Left ventricle myocardium superior (tissue), 1 donor: ENCODE results near the gene ITPRID1. TPM values are rescaled to one million over a fixed set of nuclear protein-coding genes. Genes with fewer than 3 reads are reported as not detected.

ENCODE experiments used
- ATAC-seq: fragments of 200-7000 bp; cut with Tn5 transposase; one replicate; pipeline ENCODE4 v1.9.1; 2020; ENCODE audit warnings: mild to moderate bottlenecking, moderate library complexity
- DNase-seq: peaks from one replicate; pipeline ENCODE4 v3.0.0-alpha.2; 2020
- intact Hi-C: fragments of 100-400 bp; cut with micrococcal nuclease; formaldehyde crosslinking; loops from one replicate; pipeline ENCODE4 v1.11.0; 2022
- total RNA-seq: library from RNA; stranded (reverse); fragmentation: NEBNext Ultra II Directional; extraction: Animal tissue kit (Norgen Biotek cat#: 25700); gene quantifications from one replicate; pipeline ENCODE4 v1.2.1, GENCODE V29; 2021
- donor health status: DM: no; HTN: yes; CAD: no; lungs with severe emphysema.

The ITPRID1 gene
- total RNA-seq, 1 donor from 2014 or later, result not detected

DNA sequence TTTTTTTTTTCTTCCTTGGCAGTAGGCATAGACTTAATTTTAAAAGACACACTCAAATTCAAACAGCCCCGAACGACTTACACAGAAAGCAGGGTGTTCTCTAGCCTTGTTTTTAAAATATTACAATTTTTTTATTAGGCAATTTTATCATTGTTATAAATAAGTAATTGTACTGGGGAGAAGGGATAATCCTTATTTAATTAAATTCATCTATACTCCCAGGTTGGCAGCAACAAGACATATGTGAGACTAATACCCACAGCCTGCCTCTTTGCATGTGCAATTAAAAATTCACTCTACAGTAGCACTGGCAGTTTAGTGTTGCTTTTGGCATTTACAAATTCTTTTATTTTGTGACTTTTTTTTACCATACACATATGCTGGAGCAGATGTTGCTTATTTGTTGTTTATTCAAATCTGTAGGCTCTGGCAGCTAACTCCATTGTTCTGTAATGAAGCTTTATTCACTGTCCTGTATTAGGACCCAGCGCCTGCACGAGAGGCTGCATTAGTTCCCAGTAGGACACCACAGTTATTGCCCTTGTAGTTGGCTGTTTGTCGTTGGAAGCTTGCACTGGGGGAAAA is 88.2 kb downstream of the ITPRID1 start:
- intact Hi-C loops, result no loop called here

DNA sequence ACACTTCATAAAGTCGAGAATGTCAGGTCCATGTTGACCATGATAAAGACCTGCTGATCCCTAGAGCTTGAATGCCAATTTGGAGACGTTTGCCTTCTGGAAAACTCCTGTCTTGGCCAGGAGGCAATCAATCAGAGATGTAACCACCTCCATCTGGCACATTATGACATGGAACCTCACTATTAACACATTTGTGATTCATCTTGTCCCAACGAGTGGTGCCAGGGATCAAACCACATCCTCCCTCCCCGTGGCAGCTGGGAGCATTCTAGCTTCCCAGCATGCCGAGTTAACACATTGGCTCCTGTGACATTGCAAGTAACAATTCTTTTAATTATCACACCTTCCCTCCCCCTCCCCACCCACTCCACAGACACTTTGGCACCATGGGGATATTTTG is 89.2 kb downstream of the ITPRID1 start:
- DNase-seq (no peak), ATAC-seq (no peak)
- intact Hi-C loops, result no loop called here

More for the DNA sequence above, 88.2 kb downstream of the ITPRID1 start:
- DNase-seq, result no peak
- no peak for ATAC-seq

DNA sequence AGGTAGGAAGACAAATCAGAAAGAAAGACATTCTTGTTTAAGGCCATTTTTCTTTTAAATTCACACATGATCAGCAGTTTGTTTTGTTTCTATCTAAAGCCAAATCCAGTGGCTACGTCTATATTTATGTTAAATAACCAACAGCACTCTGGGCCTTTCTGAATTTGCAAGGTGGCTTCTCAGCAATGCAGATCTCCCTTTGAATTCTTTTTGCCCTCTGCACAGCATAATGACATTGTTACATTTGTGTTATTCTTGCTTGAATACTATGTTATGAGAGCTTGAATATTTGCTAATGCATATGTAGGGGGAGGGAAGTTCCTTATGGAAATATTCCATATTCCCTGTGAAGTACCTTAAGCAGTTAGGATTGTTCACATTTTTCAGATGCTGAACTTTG is 99.7 kb downstream of the ITPRID1 start:
- DNase-seq, result no peak
- ATAC-seq, result no peak
- intact Hi-C loops, result no loop called here

DNA sequence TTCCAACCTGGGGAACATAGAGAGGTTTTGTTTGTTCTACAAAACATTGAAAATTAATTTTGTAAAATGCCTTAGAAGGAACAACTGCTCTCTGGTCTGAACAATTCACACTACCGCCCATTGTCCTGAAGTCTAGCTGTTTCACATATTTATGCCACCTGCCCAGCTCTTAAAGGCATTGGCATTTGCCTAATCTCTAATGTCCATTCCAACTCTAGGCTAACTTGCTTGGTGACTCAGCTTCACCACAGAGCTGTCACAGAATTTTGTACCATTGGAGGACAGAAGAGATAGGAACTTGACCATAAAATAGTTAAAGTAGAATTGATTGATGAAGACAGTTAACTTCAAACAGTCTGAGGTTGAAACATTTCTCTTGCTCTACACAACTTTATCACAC is 119.6 kb downstream of the ITPRID1 start:
- intact Hi-C loops, result no loop called here
- DNase-seq (no peak), ATAC-seq (no peak)

DNA sequence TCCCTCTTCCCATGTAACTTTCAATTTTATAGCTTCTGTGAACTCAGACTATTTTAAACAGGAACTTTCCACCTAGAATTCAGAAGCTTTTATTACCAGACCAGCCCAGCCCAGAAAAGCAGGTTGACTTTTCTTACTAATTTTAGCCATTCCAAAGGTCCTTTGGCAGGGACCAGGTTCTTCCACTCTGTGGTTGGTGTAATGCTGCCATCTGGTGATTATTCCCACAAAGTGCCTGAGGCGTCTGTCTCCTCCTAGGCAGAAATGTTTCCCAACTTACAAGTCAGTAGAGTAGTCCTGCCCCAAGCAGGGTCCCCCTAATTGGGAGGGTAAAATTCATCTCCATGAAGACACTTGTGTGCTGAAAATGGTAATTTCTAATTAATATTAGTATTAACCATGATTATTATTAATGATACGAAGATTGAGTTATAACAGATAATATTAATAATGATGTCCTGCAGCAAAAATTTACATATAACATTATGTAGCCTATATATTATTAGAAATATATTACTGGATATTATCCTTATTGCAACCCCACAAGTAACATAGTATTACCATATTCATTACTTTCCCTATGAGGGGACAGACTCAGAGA is 120.1 kb downstream of the ITPRID1 start:
- no peak for DNase-seq
- peak; percentile 90 for ATAC-seq
- intact Hi-C loops, result no loop called here

DNA sequence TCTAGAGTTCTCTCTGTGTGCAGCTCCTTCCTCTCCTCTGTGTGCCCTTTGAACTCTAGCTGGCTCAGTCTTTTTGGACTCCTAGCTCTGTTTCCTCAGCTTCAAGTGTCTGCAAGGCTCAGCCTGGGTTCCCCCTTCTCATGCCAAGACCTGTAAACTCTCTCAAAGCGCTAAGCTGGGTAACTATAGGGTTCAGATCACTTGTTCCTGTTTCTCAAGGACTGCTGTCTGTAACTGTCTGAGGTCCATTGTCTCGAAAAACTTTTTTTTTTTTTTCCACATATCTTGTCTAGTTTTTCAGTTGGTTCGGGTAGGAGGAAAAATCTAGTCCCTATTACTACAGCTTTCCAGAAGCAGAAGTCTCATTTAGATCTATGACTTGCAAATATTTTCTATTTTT is 126.5 kb downstream of the ITPRID1 start:
- DNase-seq (no peak), ATAC-seq (no peak)
- intact Hi-C loops, result no loop called here

DNA sequence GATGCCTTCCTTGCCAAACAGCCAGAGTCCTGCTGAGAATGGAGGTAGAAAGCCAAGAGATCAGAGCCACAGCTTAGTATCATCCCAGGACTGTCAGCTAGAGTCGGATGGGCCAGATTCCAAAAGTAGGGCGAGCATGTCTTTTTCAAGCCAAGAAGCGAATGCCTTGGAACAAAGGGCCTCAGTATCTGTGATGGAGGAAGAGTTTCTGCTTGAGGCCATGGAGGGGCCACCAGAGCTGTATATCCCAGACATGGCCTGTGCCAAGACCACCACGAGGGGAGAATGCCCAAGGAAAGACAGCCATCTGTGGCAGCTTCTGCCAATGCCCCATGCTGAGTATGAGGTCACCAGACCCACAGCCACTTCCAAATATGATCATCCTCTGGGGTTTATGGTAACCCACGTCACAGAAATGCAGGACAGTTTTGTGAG is 128.8 kb downstream of the ITPRID1 start:
- ATAC-seq (no peak), DNase-seq (no peak)
- intact Hi-C loops, result no loop called here

DNA sequence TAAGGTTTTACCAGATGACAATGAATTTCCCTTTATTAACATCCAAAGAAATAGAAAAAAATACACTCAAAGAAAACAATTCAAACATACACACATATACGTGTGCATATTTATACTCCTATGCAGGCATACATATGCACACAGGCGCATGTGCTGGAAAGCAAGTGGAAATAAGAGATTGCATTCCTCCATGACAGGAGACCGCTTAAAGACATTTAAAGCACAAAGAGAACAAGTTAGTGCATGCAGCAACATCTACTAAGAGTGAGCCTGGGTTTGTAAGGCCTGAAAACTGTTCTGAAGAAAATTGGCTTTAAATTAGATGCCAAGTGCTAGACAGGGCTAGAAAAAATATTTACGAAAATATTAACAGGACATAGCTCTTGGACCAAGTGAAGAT is 133.1 kb downstream of the ITPRID1 start:
- DNase-seq (no peak), ATAC-seq (no peak)
- intact Hi-C loops, result no loop called here

DNA sequence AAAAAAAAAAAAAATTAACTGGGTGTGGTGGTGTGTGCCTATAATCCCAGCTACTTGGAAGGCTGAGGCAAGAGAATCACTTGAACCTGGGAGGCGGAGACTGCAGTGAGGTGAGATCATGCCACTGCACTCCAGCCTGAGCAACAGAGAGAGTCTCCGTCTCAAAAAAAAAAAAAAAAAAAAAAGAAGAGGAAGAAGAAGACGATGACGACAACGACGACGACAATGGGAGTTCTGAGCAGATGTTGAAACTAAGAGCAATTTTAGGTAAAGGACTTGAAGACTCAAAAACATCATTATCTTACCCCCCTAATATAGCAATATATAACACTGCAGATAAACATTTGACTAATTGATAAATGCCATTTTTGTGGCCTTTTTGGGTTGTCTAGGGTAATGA is 133.6 kb downstream of the ITPRID1 start:
- DNase-seq, result no peak
- intact Hi-C loops, result no loop called here
- ATAC-seq, result no peak

DNA sequence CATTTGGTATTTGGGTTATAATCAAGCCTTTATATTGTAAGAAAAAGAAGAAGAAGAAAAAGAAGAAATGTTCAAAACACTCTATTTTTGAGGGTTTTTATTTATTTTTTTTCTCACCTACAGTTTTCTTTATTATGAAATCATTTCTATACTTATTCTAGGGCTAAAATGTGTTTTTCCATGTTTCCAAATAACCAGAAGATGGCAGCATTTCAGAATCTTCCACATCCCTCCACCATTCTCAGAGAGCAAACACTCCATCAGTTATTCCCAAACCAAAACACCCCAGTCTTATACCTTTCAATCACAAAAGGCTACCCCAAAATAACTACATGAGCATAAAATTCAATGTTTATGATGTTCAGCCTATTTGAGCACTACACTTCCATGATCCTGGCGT is 134.4 kb downstream of the ITPRID1 start:
- intact Hi-C loops, result no loop called here
- DNase-seq, result no peak
- no peak for ATAC-seq

DNA sequence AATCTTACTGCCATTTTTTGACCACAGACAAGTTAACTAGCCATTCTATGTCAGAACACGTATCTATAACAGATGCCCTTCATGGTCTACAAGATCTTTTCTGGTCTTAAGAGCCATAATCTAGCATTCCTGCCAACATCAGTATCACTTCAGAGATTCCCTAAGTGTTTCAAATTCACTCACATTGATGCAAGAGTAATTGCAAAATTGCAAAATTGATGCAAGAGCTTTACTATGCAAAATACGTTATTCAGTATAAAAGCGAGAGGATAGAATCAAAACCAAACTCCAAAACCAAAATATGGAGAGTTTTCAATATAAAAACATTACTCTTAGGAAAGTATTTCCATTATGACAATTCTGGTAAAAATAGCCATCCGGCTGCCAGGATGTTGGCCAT is 135.0 kb downstream of the ITPRID1 start:
- no peak for ATAC-seq
- no peak for DNase-seq

DNA sequence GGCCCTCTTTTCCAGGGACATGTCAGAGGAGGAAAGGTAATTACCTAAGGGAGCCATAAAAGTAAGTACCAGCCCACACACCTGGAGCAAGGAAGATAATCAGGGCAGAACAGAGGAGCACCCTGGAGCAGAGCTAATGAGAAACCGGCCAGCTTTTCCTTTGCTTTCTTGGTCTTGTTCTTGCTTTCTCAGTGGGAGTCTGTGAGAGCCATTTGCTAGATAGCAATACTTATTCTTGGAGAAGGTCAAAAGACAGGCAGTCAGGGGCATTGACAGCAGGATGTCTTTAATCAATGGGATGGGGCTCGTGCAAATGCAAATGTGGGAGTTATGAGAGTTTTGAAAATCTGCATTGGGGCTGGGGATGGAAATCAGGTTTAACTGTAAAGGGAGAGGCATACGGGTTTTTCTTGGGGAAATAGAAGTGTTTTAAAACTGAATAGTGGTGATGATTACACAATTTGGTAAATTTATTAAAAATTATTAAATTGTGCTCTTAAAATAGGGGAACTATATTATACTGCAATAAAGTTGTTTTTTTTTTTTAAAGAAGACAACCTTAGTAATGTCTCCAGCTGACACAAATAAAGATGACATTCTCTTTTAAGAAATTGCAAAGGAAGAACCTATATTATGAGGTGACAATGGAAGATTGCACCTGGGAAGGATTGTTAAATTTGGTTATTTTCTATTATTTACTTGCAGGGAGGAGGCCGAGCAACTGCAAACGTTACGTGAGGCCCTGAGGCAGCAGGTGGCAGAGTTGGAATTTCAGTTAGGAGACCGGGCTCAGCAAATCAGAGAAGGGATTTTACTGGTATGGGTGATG is 137.6 kb downstream of the ITPRID1 start:
- intact Hi-C loops, result no loop called here
- no peak for ATAC-seq
- no peak for DNase-seq

More for the DNA sequence above, 135.0 kb downstream of the ITPRID1 start:
- intact Hi-C loops, result no loop called here

DNA sequence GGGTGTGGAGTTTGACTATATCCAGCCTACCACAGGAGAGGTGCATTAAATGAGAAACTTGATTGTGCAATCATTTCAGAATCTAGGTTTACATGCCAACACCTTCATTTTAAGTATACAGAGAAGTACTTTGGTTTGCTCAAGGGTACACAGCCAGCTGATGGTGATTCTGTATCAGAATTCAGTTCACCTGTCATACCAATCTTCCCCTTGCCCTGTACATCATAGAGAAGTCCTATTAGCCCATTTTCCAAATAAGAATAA is 138.1 kb downstream of the ITPRID1 start:
- no peak for ATAC-seq
- intact Hi-C loops, result no loop called here

DNA sequence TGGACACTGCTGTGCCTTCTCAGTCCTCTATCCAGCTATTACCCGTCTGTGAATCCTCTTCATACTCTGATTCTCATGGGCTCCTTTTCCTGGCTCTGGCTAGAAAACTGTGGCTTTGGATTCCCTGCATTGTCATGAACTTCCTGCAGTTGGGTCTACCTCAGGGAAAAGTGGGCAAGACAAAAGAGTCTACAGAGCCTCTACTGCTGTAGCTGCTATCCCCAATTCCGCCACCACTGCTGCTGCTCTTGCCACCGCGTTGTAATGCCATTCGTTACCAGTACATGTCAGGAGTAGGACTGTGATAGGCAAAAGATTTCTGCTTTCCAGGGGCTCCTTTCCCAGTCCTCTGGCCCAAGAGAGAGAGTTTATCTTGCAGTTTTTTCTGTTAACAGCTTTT is 149.2 kb downstream of the ITPRID1 start:
- intact Hi-C loops, result no loop called here
- ATAC-seq (no peak), DNase-seq (no peak)

More for the DNA sequence above, 138.1 kb downstream of the ITPRID1 start:
- no peak for DNase-seq

DNA sequence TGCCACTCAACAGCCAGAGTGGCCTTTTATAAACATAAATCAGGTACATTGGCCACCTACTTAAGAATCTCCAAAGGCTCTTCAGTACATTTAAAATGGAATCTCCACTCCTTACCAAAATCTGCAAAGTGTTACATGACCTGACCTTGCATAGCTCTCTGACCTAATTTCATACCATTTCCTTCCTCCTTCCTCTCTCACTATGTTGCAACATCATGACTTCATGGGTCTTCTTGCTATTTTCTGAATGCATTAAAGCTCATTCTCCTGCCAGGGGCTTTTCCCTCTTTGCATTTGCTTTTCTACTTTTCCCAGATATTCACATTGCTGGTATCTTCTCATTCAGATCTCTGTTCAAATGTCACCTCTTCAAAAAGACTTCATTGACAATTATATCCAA is 151.0 kb downstream of the ITPRID1 start:
- ATAC-seq, result no peak
- intact Hi-C loops, result no loop called here
- DNase-seq, result no peak

DNA sequence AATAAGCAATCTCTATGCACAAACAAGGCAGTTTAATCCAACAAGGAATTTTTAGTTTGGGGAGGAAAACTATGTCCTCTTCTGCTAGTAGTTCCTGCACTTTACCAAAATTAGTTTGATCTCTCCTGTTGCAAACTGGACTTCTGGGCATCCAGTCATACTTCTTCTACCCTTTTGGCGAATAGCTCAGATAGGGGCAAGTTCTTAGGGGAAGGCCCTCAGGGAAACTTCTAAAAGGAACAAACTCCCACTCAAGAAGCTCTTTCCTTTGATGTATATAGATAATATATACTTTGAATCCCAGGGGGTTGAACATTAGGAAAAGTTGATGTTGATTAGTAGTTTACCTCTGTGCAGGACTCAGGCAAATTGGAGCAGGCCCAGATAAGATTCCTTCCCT is 151.7 kb downstream of the ITPRID1 start:
- no peak for DNase-seq
- no peak for ATAC-seq
- intact Hi-C loops, result no loop called here

DNA sequence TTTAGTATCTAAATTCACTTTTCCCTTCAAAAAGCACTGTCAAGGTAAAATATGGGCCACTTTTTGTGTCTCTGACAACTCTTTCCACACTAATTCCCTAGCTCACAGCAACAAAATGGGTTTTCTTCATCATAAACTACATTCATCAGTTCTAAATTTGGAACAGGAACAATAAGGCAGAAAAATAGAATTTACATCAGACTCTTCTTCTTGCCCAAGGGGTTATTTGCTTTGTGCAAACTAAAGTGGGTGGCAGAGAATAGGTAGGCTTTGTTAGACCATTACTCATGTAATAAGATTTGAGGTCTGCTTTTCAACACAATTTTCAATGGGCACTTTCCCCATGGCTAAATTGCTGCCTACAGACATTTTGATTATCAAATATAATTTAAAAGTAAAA is 155.6 kb downstream of the ITPRID1 start:
- DNase-seq (no peak), ATAC-seq (no peak)
- intact Hi-C loops, result no loop called here

DNA sequence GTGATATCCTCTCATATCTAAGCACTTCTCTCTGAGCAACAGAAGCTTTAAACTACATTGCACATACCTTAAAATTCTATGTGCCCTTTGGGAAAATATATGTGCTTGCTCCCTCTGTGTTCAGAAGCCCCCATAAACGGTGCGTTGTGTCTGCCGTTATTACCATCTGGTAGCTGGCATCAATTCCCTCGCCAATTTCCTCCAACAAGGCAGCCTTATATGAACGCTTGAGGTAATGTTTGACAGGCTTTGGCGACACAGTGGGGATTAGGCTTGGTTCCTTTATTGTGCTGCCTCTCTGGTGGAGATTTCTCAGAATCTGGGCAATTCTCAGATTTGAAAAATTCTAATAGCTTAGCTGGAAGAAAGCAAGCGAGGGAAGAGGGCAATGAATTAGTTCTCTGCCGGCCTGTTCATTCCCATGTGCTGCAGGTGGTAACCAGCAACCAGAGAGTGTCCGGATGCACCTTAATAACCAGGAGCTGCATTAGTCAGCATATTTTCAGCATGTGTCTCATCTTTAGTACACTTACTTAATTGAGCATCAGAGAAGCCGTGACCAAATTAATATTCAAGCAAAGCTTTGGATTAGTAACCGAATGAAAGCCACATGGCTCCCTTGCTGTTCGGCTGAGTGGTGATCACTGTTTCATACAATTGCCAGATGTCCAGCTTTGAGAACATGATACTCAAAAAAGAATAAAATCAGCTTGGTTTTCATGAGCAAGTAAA is 165.8 kb downstream of the ITPRID1 start:
- DNase-seq, result no peak
- intact Hi-C loops, result no loop called here
- no peak for ATAC-seq

DNA sequence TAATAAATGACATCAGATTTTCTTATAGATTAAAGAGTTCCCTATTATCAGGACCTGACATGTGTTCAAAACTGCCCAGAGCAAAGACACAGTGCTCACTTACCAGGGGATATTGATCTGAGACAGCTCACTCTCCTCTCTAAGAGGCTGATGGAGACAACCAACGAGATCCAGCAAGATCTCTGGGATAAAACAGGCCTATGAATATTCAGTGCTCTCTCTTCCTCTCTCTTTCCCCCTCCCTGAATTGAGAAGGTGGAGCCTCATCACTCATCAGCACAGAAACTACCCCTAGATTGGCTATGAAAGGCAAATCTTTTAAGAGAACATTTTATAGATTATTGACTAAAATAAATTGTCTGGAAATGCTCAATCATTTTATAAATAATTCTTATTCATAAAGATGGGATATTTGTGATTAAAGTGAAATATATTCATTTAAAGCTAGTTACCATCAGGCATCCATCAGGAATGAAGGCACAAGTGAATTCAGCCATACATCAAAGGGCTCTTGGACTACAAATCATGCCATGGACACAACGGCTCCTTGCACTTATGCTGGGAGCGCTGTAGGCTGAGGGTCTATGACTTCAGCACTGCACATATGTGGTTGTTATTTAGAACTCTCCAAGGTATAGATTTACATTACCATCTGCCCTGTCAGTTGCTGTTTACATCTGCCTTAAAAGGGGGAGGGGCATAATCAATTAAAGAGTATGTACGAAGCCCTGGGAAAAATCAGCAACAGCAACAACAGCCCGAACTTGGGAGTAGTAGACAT is 169.7 kb downstream of the ITPRID1 start:
- DNase-seq (no peak), ATAC-seq (no peak)
- intact Hi-C loops, result no loop called here
